GM23338 (cell line): ENCODE data around the gene TIE1. TPM values are rescaled to one million over a fixed set of nuclear protein-coding genes. Genes with fewer than 3 reads are reported as not detected.

Experiments
- ATAC-seq: fragments of 200-7000 bp; cut with Tn5 transposase; 3 replicates; pipeline ENCODE4 v1.9.1; 2020
- DNase-seq: peaks from one replicate; pipeline ENCODE4 v3.0.0-alpha.2; 2015; ENCODE audit warnings: low spot score
- H2AFZ ChIP-seq: fragments of 200-600 bp; sonication (generic); 2 replicates; pipeline ENCODE4 v1.8.0; 2016; ENCODE audit warnings: antibody characterized with exemption, mild to moderate bottlenecking, moderate library complexity
- H3F3A ChIP-seq: fragments of 200-600 bp; sonication (generic); replicated peaks from 2 replicates; pipeline ENCODE4 v1.8.0; 2017; ENCODE audit warnings: antibody characterized with exemption, mixed run types, low read depth
- H3K27ac ChIP-seq: fragments of 200-600 bp; sonication (generic); 2 replicates; pipeline ENCODE4 v1.6.1; 2016; ENCODE audit warnings: low read depth
- H3K27me3 ChIP-seq: fragments of 200-600 bp; sonication (generic); 2 replicates; pipeline ENCODE4 v1.8.0; 2016; ENCODE audit warnings: mild to moderate bottlenecking, mixed run types, moderate library complexity; ENCODE audit not compliant: insufficient read depth
- H3K36me3 ChIP-seq: fragments of 200-600 bp; sonication (generic); 2 replicates; pipeline ENCODE4 v1.8.0; 2016; ENCODE audit warnings: mild to moderate bottlenecking; ENCODE audit not compliant: insufficient read depth
- H3K4me1 ChIP-seq: fragments of 200-600 bp; sonication (generic); 2 replicates; pipeline ENCODE4 v1.8.0; 2016; ENCODE audit warnings: mild to moderate bottlenecking, moderate library complexity; ENCODE audit not compliant: insufficient read depth
- H3K4me2 ChIP-seq: fragments of 200-600 bp; sonication (generic); 2 replicates; pipeline ENCODE4 v1.7.1; 2017; ENCODE audit warnings: mixed run types
- H3K4me3 ChIP-seq: fragments of 200-600 bp; sonication (generic); 2 replicates; pipeline ENCODE4 v1.6.1; 2016; ENCODE audit warnings: mixed run types
- H3K79me2 ChIP-seq: fragments of 200-600 bp; sonication (generic); replicated peaks from 2 replicates; pipeline ENCODE4 v1.8.0; 2017; ENCODE audit warnings: mild to moderate bottlenecking; ENCODE audit not compliant: insufficient read depth
- H3K9me2 ChIP-seq: fragments of 200-600 bp; sonication (generic); 2 replicates; pipeline ENCODE4 v1.8.0; 2017; ENCODE audit not compliant: insufficient read depth
- H4K20me1 ChIP-seq: fragments of 200-600 bp; sonication (generic); replicated peaks from 2 replicates; pipeline ENCODE4 v1.8.0; 2017; ENCODE audit warnings: mild to moderate bottlenecking; ENCODE audit not compliant: insufficient read depth
- H3K27ac Mint-ChIP-seq: 2 replicates; pipeline ENCODE4 v1.8.0; 2020; ENCODE audit warnings: inconsistent platforms, mild to moderate bottlenecking, moderate library complexity, mixed read lengths
- H3K27me3 Mint-ChIP-seq: 3 replicates; pipeline ENCODE4 v1.8.0; 2022; ENCODE audit warnings: low read depth, mild to moderate bottlenecking, moderate library complexity, mixed read lengths, inconsistent platforms; ENCODE audit not compliant: insufficient read depth, poor library complexity
- H3K36me3 Mint-ChIP-seq: 3 replicates; pipeline ENCODE4 v1.8.0; 2021; ENCODE audit warnings: low read depth, mild to moderate bottlenecking, inconsistent platforms, moderate library complexity, mixed read lengths
- H3K4me1 Mint-ChIP-seq: 3 replicates; pipeline ENCODE4 v1.8.0; 2020; ENCODE audit warnings: mild to moderate bottlenecking, inconsistent platforms, mixed read lengths
- H3K4me3 Mint-ChIP-seq: 3 replicates; pipeline ENCODE4 v1.8.0; 2021; ENCODE audit warnings: moderate library complexity, mild to moderate bottlenecking, inconsistent platforms, mixed read lengths
- H3K9me3 Mint-ChIP-seq: 3 replicates; pipeline ENCODE4 v1.8.0; 2020; ENCODE audit warnings: moderate library complexity, mild to moderate bottlenecking, inconsistent platforms, mixed read lengths
- CREB1 ChIP-seq: fragments of 250-450 bp; sonication (Bioruptor Pico); IDR thresholded peaks from 2 replicates; pipeline ENCODE4 v1.5.0; 2020; ENCODE audit warnings: low read depth, mild to moderate bottlenecking, moderate library complexity
- JUNB ChIP-seq: IDR thresholded peaks from one replicate; pipeline ENCODE4 v1.6.1; 2016; ENCODE audit warnings: antibody characterized with exemption; ENCODE audit not compliant: unreplicated experiment
- STAT1 ChIP-seq: IDR thresholded peaks from one replicate; pipeline ENCODE4 v1.6.1; 2016; ENCODE audit warnings: antibody characterized with exemption; ENCODE audit not compliant: unreplicated experiment
- ZNF114 ChIP-seq: fragments of 250-450 bp; sonication (Bioruptor Pico); IDR thresholded peaks from 2 replicates; pipeline ENCODE4 v1.5.0; 2020; ENCODE audit warnings: mild to moderate bottlenecking, moderate library complexity
- polyA plus RNA-seq: library from polyadenylated mRNA; unstranded; fragments of >200 nt; fragmentation: Nextera tagmentation; extraction: Ambion mirVana; gene quantifications from 2 replicates; pipeline ENCODE4 v1.2.1, GENCODE V29; 2016
- total RNA-seq: library from RNA; depleted of rRNA; stranded (reverse); fragments of >200 nt; shearing (Covaris generic); gene quantifications from 2 replicates; pipeline ENCODE4 v1.2.3, GENCODE V29; 2014
- TF ChIP-seq, protein P1 (sequence below): IDR thresholded peaks from one replicate; pipeline ENCODE4 v1.6.1; 2018; ENCODE audit warnings: antibody characterized with exemption; ENCODE audit not compliant: unreplicated experiment
- TF ChIP-seq, protein P2 (sequence below), 2 experiments: fragments of 200-600 bp in 1 of 2; sonication (generic) in 1 of 2; conservative IDR thresholded peaks; 2 replicates each; pipeline versions ENCODE4 v1.5.1 to v1.6.1; 2016 to 2017; ENCODE audit warnings: antibody characterized with exemption in 2 of 2, low read depth in 2 of 2, mild to moderate bottlenecking in 2 of 2, moderate library complexity in 1 of 2
- TF ChIP-seq, protein P3 (sequence below): fragments of 250-450 bp; sonication (Bioruptor Pico); IDR thresholded peaks from 2 replicates; pipeline ENCODE4 v1.5.0; 2020; ENCODE audit warnings: mild to moderate bottlenecking, moderate library complexity

Gene TIE1
- total and polyA plus RNA-seq, 2 experiments from 2014 or later, result 0.37 to 2.3 TPM

DNA sequence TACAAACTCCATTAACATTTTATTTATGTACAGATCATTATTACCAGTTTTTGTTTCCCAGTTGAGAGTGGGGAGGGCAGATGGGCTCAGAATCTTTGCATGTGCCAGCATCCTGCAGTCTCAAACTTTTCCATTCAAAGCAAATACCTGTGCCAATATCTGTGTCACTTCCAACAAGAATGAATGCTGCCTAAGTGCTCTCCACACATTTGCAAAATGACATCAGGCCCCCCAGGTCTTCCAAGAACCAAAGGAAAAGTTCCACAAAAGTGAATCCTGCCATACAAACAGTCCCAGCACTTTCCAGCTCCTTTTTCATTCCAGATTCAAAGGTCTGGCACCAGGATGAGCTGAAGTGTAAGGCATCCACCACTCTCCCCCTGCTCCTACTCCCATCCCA, 1.7 kb upstream of the TIE1 start:
- H3K27ac ChIP-seq, result no peak overlapping the region
- H3K79me2 ChIP-seq, result no peaks in the 10 kb centered on the region
- peaks cover 36% of the 10 kb centered on the region for H3K4me1 ChIP-seq
- H3K36me3 ChIP-seq, result no peaks in the 10 kb centered on the region
- H3K9me2 ChIP-seq, result no peaks in the 10 kb centered on the region
- H3K27me3 Mint-ChIP-seq, result peaks cover 8% of the 10 kb centered on the region
- DNase-seq, result no peak
- no peak overlapping the region for H3K4me3 ChIP-seq
- H4K20me1 ChIP-seq, result no peaks in the 10 kb centered on the region
- TF ChIP-seq, protein P1, sequence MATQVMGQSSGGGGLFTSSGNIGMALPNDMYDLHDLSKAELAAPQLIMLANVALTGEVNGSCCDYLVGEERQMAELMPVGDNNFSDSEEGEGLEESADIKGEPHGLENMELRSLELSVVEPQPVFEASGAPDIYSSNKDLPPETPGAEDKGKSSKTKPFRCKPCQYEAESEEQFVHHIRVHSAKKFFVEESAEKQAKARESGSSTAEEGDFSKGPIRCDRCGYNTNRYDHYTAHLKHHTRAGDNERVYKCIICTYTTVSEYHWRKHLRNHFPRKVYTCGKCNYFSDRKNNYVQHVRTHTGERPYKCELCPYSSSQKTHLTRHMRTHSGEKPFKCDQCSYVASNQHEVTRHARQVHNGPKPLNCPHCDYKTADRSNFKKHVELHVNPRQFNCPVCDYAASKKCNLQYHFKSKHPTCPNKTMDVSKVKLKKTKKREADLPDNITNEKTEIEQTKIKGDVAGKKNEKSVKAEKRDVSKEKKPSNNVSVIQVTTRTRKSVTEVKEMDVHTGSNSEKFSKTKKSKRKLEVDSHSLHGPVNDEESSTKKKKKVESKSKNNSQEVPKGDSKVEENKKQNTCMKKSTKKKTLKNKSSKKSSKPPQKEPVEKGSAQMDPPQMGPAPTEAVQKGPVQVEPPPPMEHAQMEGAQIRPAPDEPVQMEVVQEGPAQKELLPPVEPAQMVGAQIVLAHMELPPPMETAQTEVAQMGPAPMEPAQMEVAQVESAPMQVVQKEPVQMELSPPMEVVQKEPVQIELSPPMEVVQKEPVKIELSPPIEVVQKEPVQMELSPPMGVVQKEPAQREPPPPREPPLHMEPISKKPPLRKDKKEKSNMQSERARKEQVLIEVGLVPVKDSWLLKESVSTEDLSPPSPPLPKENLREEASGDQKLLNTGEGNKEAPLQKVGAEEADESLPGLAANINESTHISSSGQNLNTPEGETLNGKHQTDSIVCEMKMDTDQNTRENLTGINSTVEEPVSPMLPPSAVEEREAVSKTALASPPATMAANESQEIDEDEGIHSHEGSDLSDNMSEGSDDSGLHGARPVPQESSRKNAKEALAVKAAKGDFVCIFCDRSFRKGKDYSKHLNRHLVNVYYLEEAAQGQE, result no peak
- TF ChIP-seq CREB1 (no peak), STAT1 (no peak), JUNB (no peak), ZNF114 (CRISPR knock-in tag) (no peak)
- TF ChIP-seq, protein P2, sequence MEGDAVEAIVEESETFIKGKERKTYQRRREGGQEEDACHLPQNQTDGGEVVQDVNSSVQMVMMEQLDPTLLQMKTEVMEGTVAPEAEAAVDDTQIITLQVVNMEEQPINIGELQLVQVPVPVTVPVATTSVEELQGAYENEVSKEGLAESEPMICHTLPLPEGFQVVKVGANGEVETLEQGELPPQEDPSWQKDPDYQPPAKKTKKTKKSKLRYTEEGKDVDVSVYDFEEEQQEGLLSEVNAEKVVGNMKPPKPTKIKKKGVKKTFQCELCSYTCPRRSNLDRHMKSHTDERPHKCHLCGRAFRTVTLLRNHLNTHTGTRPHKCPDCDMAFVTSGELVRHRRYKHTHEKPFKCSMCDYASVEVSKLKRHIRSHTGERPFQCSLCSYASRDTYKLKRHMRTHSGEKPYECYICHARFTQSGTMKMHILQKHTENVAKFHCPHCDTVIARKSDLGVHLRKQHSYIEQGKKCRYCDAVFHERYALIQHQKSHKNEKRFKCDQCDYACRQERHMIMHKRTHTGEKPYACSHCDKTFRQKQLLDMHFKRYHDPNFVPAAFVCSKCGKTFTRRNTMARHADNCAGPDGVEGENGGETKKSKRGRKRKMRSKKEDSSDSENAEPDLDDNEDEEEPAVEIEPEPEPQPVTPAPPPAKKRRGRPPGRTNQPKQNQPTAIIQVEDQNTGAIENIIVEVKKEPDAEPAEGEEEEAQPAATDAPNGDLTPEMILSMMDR (conservative IDR thresholded peaks at IDR 0.05; ENCODE audit: low read depth in 2 of 2), result no peak
- TF ChIP-seq, protein P3, sequence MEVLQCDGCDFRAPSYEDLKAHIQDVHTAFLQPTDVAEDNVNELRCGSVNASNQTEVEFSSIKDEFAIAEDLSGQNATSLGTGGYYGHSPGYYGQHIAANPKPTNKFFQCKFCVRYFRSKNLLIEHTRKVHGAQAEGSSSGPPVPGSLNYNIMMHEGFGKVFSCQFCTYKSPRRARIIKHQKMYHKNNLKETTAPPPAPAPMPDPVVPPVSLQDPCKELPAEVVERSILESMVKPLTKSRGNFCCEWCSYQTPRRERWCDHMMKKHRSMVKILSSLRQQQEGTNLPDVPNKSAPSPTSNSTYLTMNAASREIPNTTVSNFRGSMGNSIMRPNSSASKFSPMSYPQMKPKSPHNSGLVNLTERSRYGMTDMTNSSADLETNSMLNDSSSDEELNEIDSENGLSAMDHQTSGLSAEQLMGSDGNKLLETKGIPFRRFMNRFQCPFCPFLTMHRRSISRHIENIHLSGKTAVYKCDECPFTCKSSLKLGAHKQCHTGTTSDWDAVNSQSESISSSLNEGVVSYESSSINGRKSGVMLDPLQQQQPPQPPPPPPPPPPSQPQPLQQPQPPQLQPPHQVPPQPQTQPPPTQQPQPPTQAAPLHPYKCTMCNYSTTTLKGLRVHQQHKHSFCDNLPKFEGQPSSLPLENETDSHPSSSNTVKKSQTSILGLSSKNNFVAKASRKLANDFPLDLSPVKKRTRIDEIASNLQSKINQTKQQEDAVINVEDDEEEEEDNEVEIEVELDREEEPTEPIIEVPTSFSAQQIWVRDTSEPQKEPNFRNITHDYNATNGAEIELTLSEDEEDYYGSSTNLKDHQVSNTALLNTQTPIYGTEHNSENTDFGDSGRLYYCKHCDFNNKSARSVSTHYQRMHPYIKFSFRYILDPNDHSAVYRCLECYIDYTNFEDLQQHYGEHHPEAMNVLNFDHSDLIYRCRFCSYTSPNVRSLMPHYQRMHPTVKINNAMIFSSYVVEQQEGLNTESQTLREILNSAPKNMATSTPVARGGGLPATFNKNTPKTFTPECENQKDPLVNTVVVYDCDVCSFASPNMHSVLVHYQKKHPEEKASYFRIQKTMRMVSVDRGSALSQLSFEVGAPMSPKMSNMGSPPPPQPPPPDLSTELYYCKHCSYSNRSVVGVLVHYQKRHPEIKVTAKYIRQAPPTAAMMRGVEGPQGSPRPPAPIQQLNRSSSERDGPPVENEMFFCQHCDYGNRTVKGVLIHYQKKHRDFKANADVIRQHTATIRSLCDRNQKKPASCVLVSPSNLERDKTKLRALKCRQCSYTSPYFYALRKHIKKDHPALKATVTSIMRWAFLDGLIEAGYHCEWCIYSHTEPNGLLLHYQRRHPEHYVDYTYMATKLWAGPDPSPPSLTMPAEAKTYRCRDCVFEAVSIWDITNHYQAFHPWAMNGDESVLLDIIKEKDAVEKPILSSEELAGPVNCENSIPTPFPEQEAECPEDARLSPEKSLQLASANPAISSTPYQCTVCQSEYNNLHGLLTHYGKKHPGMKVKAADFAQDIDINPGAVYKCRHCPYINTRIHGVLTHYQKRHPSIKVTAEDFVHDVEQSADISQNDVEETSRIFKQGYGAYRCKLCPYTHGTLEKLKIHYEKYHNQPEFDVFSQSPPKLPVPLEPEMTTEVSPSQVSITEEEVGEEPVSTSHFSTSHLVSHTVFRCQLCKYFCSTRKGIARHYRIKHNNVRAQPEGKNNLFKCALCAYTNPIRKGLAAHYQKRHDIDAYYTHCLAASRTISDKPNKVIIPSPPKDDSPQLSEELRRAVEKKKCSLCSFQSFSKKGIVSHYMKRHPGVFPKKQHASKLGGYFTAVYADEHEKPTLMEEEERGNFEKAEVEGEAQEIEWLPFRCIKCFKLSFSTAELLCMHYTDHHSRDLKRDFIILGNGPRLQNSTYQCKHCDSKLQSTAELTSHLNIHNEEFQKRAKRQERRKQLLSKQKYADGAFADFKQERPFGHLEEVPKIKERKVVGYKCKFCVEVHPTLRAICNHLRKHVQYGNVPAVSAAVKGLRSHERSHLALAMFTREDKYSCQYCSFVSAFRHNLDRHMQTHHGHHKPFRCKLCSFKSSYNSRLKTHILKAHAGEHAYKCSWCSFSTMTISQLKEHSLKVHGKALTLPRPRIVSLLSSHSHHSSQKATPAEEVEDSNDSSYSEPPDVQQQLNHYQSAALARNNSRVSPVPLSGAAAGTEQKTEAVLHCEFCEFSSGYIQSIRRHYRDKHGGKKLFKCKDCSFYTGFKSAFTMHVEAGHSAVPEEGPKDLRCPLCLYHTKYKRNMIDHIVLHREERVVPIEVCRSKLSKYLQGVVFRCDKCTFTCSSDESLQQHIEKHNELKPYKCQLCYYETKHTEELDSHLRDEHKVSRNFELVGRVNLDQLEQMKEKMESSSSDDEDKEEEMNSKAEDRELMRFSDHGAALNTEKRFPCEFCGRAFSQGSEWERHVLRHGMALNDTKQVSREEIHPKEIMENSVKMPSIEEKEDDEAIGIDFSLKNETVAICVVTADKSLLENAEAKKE, result no peak
- no peak overlapping the region for H3K4me2 ChIP-seq
- peaks cover 47% of the 10 kb centered on the region for H3K4me1 Mint-ChIP-seq
- no peak for ATAC-seq
- no peak overlapping the region for H3K4me3 Mint-ChIP-seq
- H3K27me3 ChIP-seq, result no peaks in the 10 kb centered on the region
- H3K9me3 Mint-ChIP-seq, result no peaks in the 10 kb centered on the region
- peak overlapping the region; percentile 90 for H2AFZ ChIP-seq
- no peaks in the 10 kb centered on the region for H3F3A ChIP-seq
- no peaks in the 10 kb centered on the region for H3K36me3 Mint-ChIP-seq
- no peak overlapping the region for H3K27ac Mint-ChIP-seq
